Chondrocyte (in vitro differentiated cells): ENCODE measurements around the gene SORBS1. TPM values are rescaled to one million over a fixed set of nuclear protein-coding genes. Genes with fewer than 3 reads are reported as not detected.

Experiments used
- DNase-seq: peaks from one replicate; pipeline ENCODE4 v3.0.0; 2021; ENCODE audit warnings: mixed read lengths, low spot score
- H3K27ac Mint-ChIP-seq: one replicate; pipeline ENCODE4 v1.8.0; 2021; ENCODE audit warnings: mild to moderate bottlenecking, moderate library complexity, mixed read lengths; ENCODE audit not compliant: unreplicated experiment
- H3K27me3 Mint-ChIP-seq: 2 replicates; pipeline ENCODE4 v1.8.0; 2021; ENCODE audit warnings: low read depth, mixed read lengths
- H3K36me3 Mint-ChIP-seq: 2 replicates; pipeline ENCODE4 v1.8.0; 2021; ENCODE audit warnings: low read depth, mixed read lengths
- H3K4me1 Mint-ChIP-seq: 2 replicates; pipeline ENCODE4 v1.8.0; 2021; ENCODE audit warnings: low read depth, mild to moderate bottlenecking, mixed read lengths
- H3K4me3 Mint-ChIP-seq: one replicate; pipeline ENCODE4 v1.8.0; 2021; ENCODE audit warnings: mild to moderate bottlenecking, moderate library complexity, mixed read lengths; ENCODE audit not compliant: unreplicated experiment
- H3K9me3 Mint-ChIP-seq: 2 replicates; pipeline ENCODE4 v1.8.0; 2021; ENCODE audit warnings: low read depth, mixed read lengths
- CTCF ChIP-seq: fragments of 200-600 bp; sonication (generic); IDR thresholded peaks from 2 replicates; pipeline ENCODE4 v1.5.0; 2021; ENCODE audit warnings: antibody characterized with exemption, mild to moderate bottlenecking, moderate library complexity
- total RNA-seq: library from RNA; stranded (reverse); gene quantifications from 3 replicates; pipeline ENCODE4 v1.2.1, GENCODE V29; 2021

Gene SORBS1
- total RNA-seq, 1 donor from 2014 or later, result 5.0 TPM

- Mint-ChIP-seq H3K9me3 (no peaks in the 10 kb centered on the region), H3K36me3 (peaks cover 4% of the 10 kb centered on the region), H3K4me1 (peaks cover 25% of the 10 kb centered on the region), H3K27ac (no peak overlapping the region), H3K4me3 (no peak overlapping the region), H3K27me3 (peaks cover 31% of the 10 kb centered on the region)
- no peak for DNase-seq
- no peak for TF ChIP-seq CTCF
These were observed 146.9 kb downstream of the SORBS1 start for GRCh38 chr10:95414016-95414830.

- TF ChIP-seq CTCF, result no peak
- H3K27ac Mint-ChIP-seq, result no peak overlapping the region
- H3K27me3 Mint-ChIP-seq, result peaks cover 31% of the 10 kb centered on the region
- H3K9me3 Mint-ChIP-seq, result no peaks in the 10 kb centered on the region
- H3K36me3 Mint-ChIP-seq, result peaks cover 4% of the 10 kb centered on the region
- H3K4me1 Mint-ChIP-seq, result peaks cover 28% of the 10 kb centered on the region
- no peak for DNase-seq
- H3K4me3 Mint-ChIP-seq, result no peak overlapping the region
These were observed 147.6 kb downstream of the SORBS1 start for GRCh38 chr10:95413588-95413987.

GRCh38 chr10:95411635-95412034 is 149.5 kb downstream of the SORBS1 start:
- TF ChIP-seq CTCF, result no peak
- no peak for DNase-seq
- Mint-ChIP-seq H3K27me3 (peaks cover 31% of the 10 kb centered on the region), H3K4me3 (no peak overlapping the region), H3K9me3 (no peaks in the 10 kb centered on the region), H3K4me1 (peaks cover 44% of the 10 kb centered on the region), H3K27ac (no peak overlapping the region), H3K36me3 (peaks cover 4% of the 10 kb centered on the region)

- Mint-ChIP-seq H3K4me1 (peaks cover 36% of the 10 kb centered on the region), H3K4me3 (peak overlapping the region; percentile 53), H3K9me3 (no peaks in the 10 kb centered on the region), H3K27me3 (peaks cover 12% of the 10 kb centered on the region), H3K27ac (peak overlapping the region; percentile 95), H3K36me3 (peaks cover 1% of the 10 kb centered on the region)
- no peak for DNase-seq
- peak; percentile 17 for TF ChIP-seq CTCF
These were observed 151.9 kb downstream of the SORBS1 start for GRCh38 chr10:95408983-95409873.
